ENCODE results near the gene BTBD18.

Gene BTBD18

GRCh38 chr11:57785072-57785471 is 33.5 kb upstream of the BTBD18 start:
- no peak for DNase-seq (ENCODE audit: low read depth)
- H3K4me3 ChIP-seq (ENCODE audit: low read length) = no peak overlapping the region
- TF ChIP-seq CTCF (conservative IDR thresholded peaks at IDR 0.05; ENCODE audit: low read depth, low read length) = no peak

GRCh38 chr11:57781529-57781943 is 29.9 kb upstream of the BTBD18 start:
- no peak for DNase-seq (ENCODE audit: low read depth)
- H3K4me3 ChIP-seq (ENCODE audit: low read length) = no peak overlapping the region
- no peak for TF ChIP-seq CTCF (conservative IDR thresholded peaks at IDR 0.05; ENCODE audit: low read depth, low read length)

GRCh38 chr11:57779276-57779675 is 27.7 kb upstream of the BTBD18 start:
- no peak for DNase-seq (ENCODE audit: low read depth)
- no peak overlapping the region for H3K4me3 ChIP-seq (ENCODE audit: low read length)
- TF ChIP-seq CTCF (conservative IDR thresholded peaks at IDR 0.05; ENCODE audit: low read depth, low read length) = peak; percentile 21

GRCh38 chr11:57778318-57779037 is 26.9 kb upstream of the BTBD18 start:
- peak overlapping the region; percentile 31 for H3K4me3 ChIP-seq (ENCODE audit: low read length)
- TF ChIP-seq CTCF (conservative IDR thresholded peaks at IDR 0.05; ENCODE audit: low read depth, low read length) = no peak
- peak; percentile 100 for DNase-seq (ENCODE audit: low read depth)

- no peak for TF ChIP-seq CTCF (conservative IDR thresholded peaks at IDR 0.05; ENCODE audit: low read depth, low read length)
- peak overlapping the region; percentile 26 for H3K4me3 ChIP-seq (ENCODE audit: low read length)
- no peak for DNase-seq (ENCODE audit: low read depth)
These were observed 26.3 kb upstream of the BTBD18 start for GRCh38 chr11:57777969-57778317.

- TF ChIP-seq CTCF (conservative IDR thresholded peaks at IDR 0.05; ENCODE audit: low read depth, low read length) = no peak
- H3K4me3 ChIP-seq (ENCODE audit: low read length) = no peak overlapping the region
- DNase-seq (ENCODE audit: low read depth) = no peak
These were observed 25.1 kb upstream of the BTBD18 start for GRCh38 chr11:57776577-57777210.

- H3K4me3 ChIP-seq (ENCODE audit: low read length) = no peak overlapping the region
- no peak for TF ChIP-seq CTCF (conservative IDR thresholded peaks at IDR 0.05; ENCODE audit: low read depth, low read length)
- peak; percentile 82 for DNase-seq (ENCODE audit: low read depth)
These were observed 24.5 kb upstream of the BTBD18 start for GRCh38 chr11:57776031-57776521.

Measured in retinal pigment epithelial cell (primary cell).